Measurements from ENCODE around the gene CDKN2AIPNL.
A peak's percentile ranks its signal among the peaks of the same experiment; 100 is the strongest.

Gene CDKN2AIPNL

DNA sequence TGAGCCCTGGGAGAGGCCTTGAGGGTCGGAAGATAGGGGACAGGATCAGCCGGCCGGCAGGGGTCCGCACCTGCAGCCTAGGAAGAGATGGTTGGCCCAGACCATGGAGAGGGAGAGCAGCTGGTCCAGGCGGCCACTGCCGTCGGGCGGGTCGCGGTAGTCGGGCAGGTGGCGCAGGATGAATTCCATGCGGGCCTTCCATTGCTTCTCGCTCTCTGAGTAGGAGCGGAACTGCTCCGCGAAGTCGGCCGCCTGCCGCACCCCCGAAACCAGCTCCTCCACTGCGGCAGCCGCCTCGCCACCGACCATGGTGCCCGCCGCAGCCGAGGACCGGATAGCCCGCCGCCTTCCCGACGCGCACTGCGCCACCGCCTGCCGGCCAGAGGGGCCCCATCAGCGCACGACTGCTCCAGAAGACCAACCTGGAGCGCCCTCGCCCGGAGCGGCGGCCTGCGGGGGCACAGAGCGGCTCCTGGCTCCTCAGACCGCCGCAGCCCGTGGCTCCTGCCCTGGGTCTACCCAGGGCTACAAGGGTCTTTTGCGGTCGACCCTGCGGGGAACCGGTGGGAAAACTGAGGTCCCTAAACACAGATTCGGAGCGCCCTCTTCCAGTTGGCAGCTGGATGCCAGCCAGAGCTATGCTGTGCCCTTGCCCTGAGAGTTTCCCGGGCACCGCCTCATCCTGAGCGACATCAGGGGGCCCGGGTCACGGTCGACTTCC is at the start of gene CDKN2AIPNL:
CDKN2AIPNL (minus strand) TSS at position 336 of the 721 bp plus-strand sequence; CDS start at position 309, 27 bp downstream.
- DNase-seq (ENCODE audit: low spot score), result peak; percentile 96

- DNase-seq (ENCODE audit: low spot score), result peak; percentile 9
Measured at GRCh38 chr5:134460551-134460950, 48.9 kb upstream of the CDKN2AIPNL start.

DNA sequence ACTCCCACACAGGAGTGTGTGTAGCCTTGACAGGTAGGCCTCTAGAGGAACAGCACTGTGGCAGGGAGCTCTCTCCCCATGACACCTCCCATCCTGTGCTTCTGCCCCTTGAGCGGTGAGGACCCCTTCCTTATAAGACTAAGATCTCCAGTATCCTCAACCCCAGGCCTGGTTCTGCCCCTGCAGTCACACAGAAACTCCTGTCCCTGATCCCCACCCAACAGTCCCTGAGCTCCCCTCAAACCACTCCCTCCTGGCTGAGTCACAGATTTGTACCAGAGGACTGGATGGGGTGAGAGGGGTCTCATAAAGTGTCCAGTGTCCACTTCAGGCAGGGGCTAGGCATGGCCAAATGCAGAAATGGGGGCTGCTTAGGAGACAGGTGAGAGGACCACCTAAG is 47.8 kb upstream of the CDKN2AIPNL start:
- peak; percentile 9 for DNase-seq (ENCODE audit: low spot score)

DNA sequence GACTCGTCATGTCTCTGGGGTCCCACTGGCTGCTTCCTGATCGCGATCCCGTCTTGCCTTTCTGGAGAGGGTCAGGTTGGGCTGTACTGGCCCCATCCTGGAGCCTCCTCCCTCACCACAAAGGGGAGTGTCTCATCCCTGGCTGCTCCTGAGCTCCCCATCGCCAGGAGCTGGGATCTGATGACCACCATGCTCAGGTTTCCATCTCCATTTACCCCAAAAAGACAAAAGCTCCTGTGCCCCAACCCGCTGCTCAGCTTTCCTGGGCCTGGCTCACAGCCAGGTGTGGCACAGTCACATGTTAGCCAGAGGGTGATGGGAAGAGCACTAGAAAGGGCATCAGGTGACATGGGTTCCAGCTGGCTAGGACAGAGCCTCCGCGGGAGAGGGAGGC is 47.3 kb upstream of the CDKN2AIPNL start:
- DNase-seq (ENCODE audit: low spot score), result peak; percentile 8

DNA sequence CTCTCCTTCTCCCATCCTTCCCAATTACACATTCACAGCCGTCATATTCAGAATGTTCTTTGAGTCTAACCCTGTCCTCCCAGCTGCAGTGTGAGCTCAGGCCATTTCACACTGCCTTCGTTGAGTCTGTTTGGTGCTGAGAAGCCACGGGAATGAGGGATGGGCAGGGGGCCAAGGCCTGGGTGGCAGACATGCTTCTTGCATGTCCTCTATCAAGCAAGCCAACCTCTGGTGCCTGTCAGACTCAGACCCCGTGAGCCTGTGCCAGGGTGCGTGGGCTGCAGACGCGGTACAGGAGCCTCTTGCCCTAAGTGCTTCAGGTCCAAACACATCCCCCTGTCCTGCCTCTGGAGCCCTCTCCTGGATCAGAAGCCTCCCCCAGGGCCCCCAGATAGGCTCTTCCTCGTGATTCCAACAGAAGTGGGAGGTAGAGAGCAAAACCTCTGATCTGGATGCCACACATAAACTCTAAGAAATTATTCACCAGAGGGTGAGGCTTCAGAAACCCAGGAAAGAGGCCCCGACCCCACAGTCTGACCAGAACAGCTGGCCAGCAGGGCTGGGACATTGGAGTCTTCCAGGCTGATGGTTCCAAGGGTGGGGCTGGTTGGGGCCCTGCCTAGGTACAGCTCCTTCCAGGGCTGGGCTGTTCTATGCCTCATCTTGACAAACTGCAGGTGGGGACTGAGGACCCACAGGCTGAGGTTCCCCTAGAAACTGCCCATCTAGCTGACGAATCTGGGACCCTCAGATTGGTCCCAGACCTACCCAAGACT is 46.7 kb upstream of the CDKN2AIPNL start:
- peak; percentile 7 for DNase-seq (ENCODE audit: low spot score)

GRCh38 chr5:134457801-134458200 is 46.1 kb upstream of the CDKN2AIPNL start:
- no peak for DNase-seq (ENCODE audit: low spot score)

DNA sequence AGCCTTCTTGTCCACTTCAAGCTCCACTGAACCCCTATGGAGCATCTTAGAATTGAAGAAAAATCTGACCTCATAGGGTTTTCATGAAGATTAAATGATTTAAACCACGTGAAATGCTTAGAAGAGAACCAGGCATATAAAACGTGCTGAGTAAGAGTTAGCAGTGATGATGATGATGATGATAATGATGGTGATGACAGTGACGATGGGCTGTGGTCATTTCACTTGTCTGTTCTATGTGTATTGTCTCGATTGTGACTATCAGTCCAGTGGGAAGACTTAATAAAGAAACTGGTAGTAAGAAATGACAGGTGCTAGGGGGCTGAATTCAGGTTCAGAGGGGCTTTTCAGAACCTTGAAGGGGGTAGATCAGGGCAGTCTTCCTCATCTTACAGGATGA is 45.1 kb upstream of the CDKN2AIPNL start:
- no peak for DNase-seq (ENCODE audit: low spot score)

DNA sequence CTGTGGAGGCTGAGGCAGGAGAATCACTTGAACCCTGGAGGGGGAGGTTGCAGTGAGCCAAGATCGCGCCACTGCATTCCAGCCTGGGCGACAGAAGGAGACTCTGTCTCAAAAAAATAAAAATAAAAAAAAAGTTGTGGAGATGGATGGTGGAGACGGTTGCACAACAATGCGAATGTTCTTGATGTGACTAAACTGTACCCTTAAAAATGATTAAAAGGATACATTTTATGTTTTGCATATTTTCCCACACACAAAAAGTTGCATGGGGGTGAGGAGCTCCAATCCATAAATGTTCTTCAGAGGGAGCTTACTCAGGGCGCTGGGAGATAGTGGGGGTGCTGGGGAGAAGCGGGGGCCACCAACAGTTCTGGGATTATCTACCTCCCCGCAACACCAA is 43.8 kb upstream of the CDKN2AIPNL start:
- no peak for DNase-seq (ENCODE audit: low spot score)

- DNase-seq (ENCODE audit: low spot score), result no peak
Measured at GRCh38 chr5:134453016-134453415, 41.3 kb upstream of the CDKN2AIPNL start.

DNA sequence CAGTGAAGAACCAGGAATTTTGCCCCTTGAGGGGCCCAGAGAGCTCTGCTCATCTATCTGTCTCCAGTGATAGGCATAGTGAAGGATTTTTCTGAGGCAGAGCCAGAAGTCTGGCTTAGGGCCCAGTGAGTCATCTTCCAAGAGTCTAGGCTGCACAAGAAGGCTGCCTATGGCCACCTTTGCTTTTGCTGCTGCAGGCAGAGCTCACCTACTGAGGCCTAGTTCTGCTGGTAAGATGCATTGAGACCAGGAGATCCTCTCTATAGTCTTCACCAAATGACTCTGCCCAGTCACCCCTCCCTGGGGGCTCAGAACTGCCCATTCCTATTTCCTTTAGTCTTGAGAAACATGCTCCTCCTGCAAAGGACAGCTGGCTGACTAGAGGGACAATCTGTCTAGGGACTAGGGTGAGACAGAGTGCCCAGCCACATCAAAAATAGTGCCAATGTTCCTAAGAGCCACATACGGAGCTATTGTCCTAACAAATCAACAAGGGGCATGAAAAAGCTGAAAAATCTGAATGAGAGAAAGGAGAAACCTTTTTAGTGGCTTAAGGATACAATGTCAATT is 40.3 kb upstream of the CDKN2AIPNL start:
- DNase-seq (ENCODE audit: low spot score), result peak; percentile 49

DNA sequence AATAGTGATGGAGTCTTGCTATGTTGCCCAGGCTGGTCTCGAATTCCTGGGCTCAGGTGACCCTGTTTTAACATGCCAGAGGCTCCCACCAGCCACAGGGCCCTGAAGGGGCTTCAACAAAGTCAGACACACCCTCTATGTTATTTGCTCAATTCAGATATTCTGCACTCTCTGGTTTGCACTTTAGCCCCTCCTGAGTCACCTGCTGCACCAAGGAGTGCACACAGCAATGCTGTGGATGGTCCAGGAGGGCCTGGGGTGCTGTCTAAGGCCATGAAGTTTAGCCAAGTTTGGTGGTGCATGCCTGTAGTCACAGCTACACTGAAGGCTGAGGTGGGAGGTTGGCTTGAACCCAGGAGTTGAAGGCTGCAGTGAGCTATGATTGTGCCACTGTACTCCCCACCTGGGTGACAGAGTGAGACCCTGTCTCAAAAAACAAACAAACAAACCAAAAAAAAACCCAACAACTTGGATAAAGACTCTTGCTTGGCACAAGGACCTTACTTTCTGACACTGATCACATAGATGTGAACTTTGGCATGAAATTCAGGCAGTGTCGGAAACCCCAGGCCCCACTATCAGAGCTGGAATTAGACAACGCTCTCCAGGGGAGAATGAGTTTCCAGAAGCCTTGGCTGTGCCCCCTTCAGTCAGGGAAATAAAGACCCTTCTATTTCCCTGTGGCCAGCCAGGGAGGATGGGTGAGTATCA is 39.7 kb upstream of the CDKN2AIPNL start:
- no peak for DNase-seq (ENCODE audit: low spot score)

DNA sequence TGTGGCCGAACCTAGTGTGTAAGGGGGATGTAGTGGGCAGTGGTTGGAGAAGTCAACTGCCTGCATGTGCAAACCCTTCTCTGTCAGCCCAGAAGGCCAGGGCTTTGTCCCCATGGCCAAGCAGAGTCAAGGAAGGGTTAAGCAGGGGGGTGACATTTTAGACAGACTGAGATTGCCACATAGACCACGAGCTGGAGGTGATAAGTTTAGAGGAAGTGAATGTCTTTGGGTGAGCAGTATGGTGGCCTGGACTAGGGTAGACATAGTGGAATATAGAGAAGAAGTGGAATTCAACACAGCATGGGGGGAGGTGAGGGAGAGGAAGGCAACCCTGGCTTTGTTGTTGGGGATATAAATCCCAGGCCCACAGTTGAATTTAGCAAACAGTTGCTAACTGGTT is 38.7 kb upstream of the CDKN2AIPNL start:
- DNase-seq (ENCODE audit: low spot score), result no peak

DNA sequence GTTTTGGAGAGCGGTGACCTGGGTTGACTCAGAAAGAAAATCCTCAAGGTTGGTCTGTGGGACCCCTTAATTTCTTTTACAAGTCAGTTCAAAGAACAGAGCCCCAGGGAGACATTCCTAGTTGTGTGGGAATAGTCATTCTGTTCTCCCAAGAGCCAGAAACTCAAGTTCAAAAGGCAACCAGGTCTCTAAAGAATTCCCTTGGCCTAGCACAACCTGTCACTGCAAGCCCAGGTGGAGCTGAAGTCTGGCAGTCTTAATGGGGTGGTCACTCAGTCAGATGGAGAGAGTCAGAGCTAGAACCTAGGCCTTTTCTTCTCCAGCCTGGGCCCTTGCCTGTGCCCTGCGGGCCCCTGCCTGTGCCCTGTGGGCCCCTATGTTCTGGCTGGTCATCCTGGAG is 37.5 kb upstream of the CDKN2AIPNL start:
- no peak for DNase-seq (ENCODE audit: low spot score)

- no peak for DNase-seq (ENCODE audit: low spot score)
Measured at GRCh38 chr5:134447815-134448520, 36.3 kb upstream of the CDKN2AIPNL start.

DNA sequence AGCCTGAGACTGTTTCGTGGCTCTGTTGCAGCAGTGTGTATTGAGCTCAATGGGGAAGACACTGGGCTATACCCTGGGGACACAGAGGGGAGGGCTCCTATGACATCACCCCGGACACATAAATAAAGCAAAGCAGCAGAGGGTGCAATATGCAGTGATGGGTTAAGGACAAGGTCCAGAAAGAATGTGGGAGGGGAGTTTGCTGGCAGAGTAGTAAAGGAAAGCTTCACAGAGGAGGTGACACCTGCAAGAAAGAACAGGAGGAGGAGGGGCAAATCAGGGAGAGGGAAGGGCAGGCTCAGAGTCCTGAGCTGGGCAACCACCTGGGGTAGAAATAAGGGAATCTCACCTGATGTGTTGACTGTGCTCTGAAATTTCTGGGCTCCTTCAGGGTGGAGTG is 35.3 kb upstream of the CDKN2AIPNL start:
- no peak for DNase-seq (ENCODE audit: low spot score)

DNA sequence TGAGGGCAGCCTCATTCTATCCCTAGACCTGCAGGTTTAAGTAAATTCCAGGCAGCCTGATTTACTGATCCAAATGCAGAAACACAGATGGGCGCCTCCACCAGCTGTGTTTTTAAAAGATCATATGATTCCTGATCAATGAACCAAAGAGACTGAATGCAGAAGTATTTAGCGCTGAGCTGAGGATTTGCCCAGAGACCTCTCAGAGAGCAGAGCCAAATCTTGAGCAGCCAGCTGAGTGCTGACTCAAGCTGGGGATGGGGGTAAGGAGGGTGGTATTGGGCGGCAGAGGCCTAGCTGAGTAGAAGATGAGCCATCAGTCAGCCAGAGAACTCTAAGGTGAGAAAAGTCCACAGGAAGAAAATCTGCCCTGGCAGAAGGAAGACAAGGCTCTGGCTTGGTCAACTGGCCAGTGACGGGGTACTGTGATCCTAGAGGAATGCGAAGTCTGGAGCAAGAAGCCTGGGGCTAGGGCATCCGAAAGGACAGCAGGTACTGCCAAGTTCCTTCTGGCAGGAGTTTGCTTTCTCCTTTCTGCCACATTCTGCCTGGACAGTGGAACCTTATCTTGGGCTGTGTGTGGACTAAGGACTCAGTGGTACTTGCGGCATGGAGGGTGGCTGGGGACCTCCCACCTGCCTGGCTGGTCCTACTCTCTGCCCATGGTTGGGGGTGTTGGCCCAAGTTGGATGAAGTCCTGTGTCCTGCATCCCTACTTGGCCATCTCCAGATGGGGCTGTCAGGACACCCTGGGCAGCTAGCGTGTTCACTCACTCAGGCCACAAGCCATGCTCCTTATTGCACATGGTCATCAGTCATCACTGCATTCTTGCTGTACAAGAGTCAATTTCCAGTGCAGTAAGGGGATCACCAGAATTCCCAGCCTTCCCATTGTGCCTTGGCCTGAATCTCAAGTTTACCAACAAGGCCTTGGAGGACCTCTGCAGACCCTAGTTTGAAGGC is 34.5 kb upstream of the CDKN2AIPNL start:
- no peak for DNase-seq (ENCODE audit: low spot score)

DNA sequence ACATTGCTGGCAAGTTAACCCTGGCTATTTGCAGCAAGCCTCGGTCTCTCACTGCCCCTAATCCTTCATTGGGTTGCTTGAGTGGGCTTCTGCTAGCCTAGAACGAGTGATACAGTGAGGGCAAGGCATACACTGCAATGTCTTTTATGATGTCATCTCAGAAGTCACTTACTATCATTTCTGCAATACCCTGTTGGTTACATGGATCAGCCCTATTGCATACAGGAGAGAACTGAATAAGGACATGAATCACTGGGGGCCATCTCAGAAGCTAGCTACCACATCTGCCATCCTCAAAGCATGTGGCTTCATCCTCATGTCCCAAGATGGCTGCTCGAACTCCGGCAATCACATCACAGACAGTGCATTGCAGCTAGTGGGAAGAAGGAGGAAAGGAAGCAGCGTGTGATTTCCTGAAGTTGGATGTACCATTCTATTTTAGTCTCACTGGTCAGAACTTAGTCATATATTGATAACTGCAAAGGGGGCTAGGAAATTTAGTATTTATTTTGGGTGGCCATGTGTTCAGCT is 33.3 kb upstream of the CDKN2AIPNL start:
- DNase-seq (ENCODE audit: low spot score), result no peak

DNA sequence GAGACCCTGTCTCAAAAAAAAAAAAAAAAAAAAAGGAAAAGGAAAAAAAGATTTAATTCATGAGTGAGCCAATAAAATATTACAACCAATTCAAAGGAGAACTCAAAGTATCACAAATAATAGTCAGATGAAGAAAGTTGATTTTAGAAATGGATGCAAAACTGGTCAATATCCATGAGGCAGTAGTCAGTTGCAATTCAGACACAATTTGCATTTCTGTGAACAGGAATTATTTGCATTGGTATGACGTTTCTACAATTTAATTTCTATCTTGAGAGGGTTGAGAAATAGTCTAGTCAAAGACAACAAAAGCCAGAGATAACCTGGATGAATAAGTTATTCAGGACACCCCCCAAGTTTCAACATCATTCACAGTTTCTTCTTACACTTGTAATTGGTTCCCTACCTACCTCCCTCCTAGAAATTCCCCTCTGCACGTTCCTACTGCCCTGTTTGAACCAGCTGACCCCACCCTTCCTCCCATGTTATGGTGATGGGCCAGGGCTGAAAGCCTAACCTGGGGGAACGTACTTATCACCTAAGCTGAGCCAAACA is 28.6 kb upstream of the CDKN2AIPNL start:
- no peak for DNase-seq (ENCODE audit: low spot score)

- DNase-seq (ENCODE audit: low spot score), result no peak
Measured at GRCh38 chr5:134439210-134439654, 27.6 kb upstream of the CDKN2AIPNL start.

DNA sequence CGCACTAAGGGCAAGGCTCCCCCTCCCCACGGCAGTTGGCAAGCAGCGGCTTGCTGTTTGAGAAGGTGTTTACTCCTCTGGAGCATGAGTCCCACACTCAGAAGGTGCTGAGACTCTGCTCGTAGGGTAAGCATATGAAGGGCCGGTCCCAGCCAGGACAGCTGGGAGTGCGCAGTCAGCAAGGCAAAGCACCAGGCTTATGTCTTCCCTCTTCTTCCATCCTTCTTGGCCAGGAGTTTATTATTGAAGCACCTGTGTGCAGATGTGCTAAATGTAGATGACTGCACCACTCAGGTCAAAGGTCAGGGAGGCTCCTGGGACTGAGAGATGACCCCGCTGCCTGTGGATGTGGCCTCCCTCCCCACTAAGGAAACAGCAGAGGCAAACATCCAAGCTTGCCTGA is 27.0 kb upstream of the CDKN2AIPNL start:
- DNase-seq (ENCODE audit: low spot score), result no peak

Data from D341Med (cell line).